ENCODE results near the gene ZNF555.
"Not testable (repeated sequence)": the region's sequence is repeated elsewhere in the genome, so short reads cannot be mapped to it uniquely, and the experiment has no call there.

The ZNF555 gene

DNA sequence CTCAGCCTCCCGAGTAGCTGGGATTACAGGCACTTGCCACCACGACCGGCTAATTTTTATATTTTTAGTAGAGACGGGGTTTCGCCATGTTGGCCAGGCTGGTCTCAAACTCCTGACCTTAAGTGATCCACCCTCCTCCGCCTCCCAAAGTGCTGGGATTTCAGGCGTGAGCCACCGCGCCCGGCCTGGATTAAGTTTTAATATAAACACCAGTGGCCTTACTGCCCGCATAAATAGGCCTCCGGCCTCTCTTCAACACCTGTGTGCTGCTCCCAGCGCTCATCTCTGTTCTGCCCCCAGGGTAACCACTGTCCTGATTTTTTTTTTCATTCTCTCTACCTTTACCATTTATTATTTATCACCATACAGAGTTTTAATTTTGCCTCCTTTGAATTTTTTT, 62.1 kb downstream of the ZNF555 start:
- Mint-ChIP-seq H3K4me1 (ENCODE audit: low read depth) (peaks cover 31% of the 10 kb centered on the region), H3K4me3 (peak overlapping the region; percentile 13)
- H3K9me3 Mint-ChIP-seq (ENCODE audit: low read depth); H3K36me3 Mint-ChIP-seq; H3K27ac Mint-ChIP-seq; H3K27me3 Mint-ChIP-seq: not testable (repeated sequence)

DNA sequence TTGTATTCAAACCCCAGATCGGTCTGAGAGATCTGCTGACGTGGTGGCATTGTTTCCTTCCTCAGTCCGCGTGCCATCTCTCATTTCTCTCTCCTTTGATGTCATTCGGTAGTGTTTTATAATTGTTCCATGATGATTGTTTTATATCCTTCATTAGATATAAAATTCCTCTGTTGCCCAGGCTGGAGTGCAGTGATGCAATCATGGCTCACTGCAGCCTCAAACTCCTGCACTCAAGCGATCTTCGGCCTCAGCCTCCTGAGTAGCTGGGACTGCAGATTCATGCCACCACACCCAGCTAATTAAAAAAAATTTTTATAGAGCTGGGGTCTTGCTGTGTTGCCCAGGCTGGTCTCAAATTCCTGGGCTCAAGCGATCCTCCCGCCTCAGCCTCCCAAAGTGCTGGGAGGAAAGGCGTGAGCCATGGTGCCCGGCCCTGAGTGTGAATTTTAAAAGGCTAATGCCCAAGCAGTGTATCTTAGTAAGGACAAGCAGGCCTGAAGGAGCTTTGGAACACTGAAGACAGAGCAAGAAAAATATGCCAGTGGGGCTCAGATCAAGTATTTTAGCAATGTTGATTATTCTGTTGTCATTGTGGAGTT, 64.7 kb downstream of the ZNF555 start:
- H3K27me3 Mint-ChIP-seq, result no peaks in the 10 kb centered on the region
- H3K27ac Mint-ChIP-seq, result no peak overlapping the region
- peaks cover 4% of the 10 kb centered on the region for H3K36me3 Mint-ChIP-seq
- H3K9me3 Mint-ChIP-seq (ENCODE audit: low read depth), result no peaks in the 10 kb centered on the region
- H3K4me1 Mint-ChIP-seq (ENCODE audit: low read depth), result peaks cover 35% of the 10 kb centered on the region
- H3K4me3 Mint-ChIP-seq, result no peak overlapping the region

DNA sequence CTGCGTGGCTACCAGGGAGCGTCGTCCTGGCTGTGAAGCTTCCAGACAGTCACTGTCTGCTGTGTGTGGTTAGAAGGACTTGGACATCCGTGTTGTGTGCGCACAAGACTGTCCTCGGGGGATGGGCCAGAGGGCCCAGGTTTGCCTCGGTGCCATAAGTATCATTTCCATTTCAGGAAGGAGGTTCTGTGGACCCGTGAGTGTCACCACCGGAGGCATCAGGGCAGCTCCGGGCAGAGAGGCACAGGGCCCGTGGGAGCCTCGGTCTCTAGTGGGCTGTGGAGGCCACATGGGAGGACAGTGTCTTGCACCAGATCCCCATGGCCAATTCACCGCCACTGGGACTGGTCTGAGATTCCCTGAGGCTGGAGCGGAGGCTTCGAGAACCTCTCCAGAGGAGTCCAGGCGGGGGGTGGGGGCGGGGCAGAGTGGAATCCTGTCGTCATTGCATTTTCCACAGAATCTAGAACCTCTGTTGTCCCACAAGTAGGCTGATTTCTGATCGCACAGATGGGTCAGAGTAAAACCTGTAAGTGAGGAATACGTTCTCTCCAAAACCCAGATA, 65.4 kb downstream of the ZNF555 start:
- H3K27ac Mint-ChIP-seq, result no peak overlapping the region
- H3K27me3 Mint-ChIP-seq, result no peaks in the 10 kb centered on the region
- no peak overlapping the region for H3K4me3 Mint-ChIP-seq

More for the DNA sequence above, 65.4 kb downstream of the ZNF555 start:
- H3K9me3 Mint-ChIP-seq (ENCODE audit: low read depth), result no peaks in the 10 kb centered on the region
- peaks cover 35% of the 10 kb centered on the region for H3K4me1 Mint-ChIP-seq (ENCODE audit: low read depth)
- H3K36me3 Mint-ChIP-seq, result peaks cover 4% of the 10 kb centered on the region
